Measurements from ENCODE around the gene STPG1.

STPG1 gene

GRCh38 chr1:24441996-24442668 is 28.6 kb upstream of the STPG1 start:
- H3K4me1 ChIP-seq (ENCODE audit: insufficient read depth, low read length), result no peaks in the 10 kb centered on the region
- no peak overlapping the region for H2AFZ ChIP-seq (ENCODE audit: low read depth, low read length)
- H3K9me3 ChIP-seq (ENCODE audit: low read length), result no peaks in the 10 kb centered on the region
- H3K36me3 ChIP-seq (ENCODE audit: insufficient read depth, low read length), result no peaks in the 10 kb centered on the region
- no peak overlapping the region for H3K4me3 ChIP-seq (ENCODE audit: low read length)
- H3K27me3 ChIP-seq (ENCODE audit: insufficient read depth, low read length), result no peaks in the 10 kb centered on the region

GRCh38 chr1:24441480-24441879 is 27.9 kb upstream of the STPG1 start:
- Histone ChIP-seq H3K27me3 (ENCODE audit: insufficient read depth, low read length) (no peaks in the 10 kb centered on the region), H3K36me3 (ENCODE audit: insufficient read depth, low read length) (no peaks in the 10 kb centered on the region), H3K4me3 (ENCODE audit: low read length) (no peak overlapping the region), H3K4me1 (ENCODE audit: insufficient read depth, low read length) (no peaks in the 10 kb centered on the region), H3K9me3 (ENCODE audit: low read length) (no peaks in the 10 kb centered on the region), H2AFZ (ENCODE audit: low read depth, low read length) (no peak overlapping the region)

GRCh38 chr1:24440436-24440835 is 26.9 kb upstream of the STPG1 start:
- no peak overlapping the region for H2AFZ ChIP-seq (ENCODE audit: low read depth, low read length)
- H3K4me1 ChIP-seq (ENCODE audit: insufficient read depth, low read length), result no peaks in the 10 kb centered on the region
- H3K9me3 ChIP-seq (ENCODE audit: low read length), result no peaks in the 10 kb centered on the region
- H3K27me3 ChIP-seq (ENCODE audit: insufficient read depth, low read length), result no peaks in the 10 kb centered on the region
- H3K4me3 ChIP-seq (ENCODE audit: low read length), result no peak overlapping the region
- no peaks in the 10 kb centered on the region for H3K36me3 ChIP-seq (ENCODE audit: insufficient read depth, low read length)

- no peak overlapping the region for H3K4me3 ChIP-seq (ENCODE audit: low read length)
- H3K27me3 ChIP-seq (ENCODE audit: insufficient read depth, low read length), result no peaks in the 10 kb centered on the region
- H3K36me3 ChIP-seq (ENCODE audit: insufficient read depth, low read length), result no peaks in the 10 kb centered on the region
- H3K4me1 ChIP-seq (ENCODE audit: insufficient read depth, low read length), result no peaks in the 10 kb centered on the region
- H2AFZ ChIP-seq (ENCODE audit: low read depth, low read length), result no peak overlapping the region
- no peaks in the 10 kb centered on the region for H3K9me3 ChIP-seq (ENCODE audit: low read length)
Observed at GRCh38 chr1:24438423-24438901, 24.9 kb upstream of the STPG1 start.

- no peaks in the 10 kb centered on the region for H3K9me3 ChIP-seq (ENCODE audit: low read length)
- H3K36me3 ChIP-seq (ENCODE audit: insufficient read depth, low read length), result no peaks in the 10 kb centered on the region
- no peaks in the 10 kb centered on the region for H3K4me1 ChIP-seq (ENCODE audit: insufficient read depth, low read length)
- no peak overlapping the region for H2AFZ ChIP-seq (ENCODE audit: low read depth, low read length)
- no peak overlapping the region for H3K4me3 ChIP-seq (ENCODE audit: low read length)
- H3K27me3 ChIP-seq (ENCODE audit: insufficient read depth, low read length), result no peaks in the 10 kb centered on the region
Observed at GRCh38 chr1:24437631-24438396, 24.2 kb upstream of the STPG1 start.

- no peaks in the 10 kb centered on the region for H3K27me3 ChIP-seq (ENCODE audit: insufficient read depth, low read length)
- H3K9me3 ChIP-seq (ENCODE audit: low read length), result no peaks in the 10 kb centered on the region
- no peak overlapping the region for H3K4me3 ChIP-seq (ENCODE audit: low read length)
- no peaks in the 10 kb centered on the region for H3K36me3 ChIP-seq (ENCODE audit: insufficient read depth, low read length)
- no peak overlapping the region for H2AFZ ChIP-seq (ENCODE audit: low read depth, low read length)
- no peaks in the 10 kb centered on the region for H3K4me1 ChIP-seq (ENCODE audit: insufficient read depth, low read length)
Observed at GRCh38 chr1:24435782-24436365, 22.3 kb upstream of the STPG1 start.

- H3K9me3 ChIP-seq (ENCODE audit: low read length), result no peaks in the 10 kb centered on the region
- no peaks in the 10 kb centered on the region for H3K27me3 ChIP-seq (ENCODE audit: insufficient read depth, low read length)
- no peak overlapping the region for H3K4me3 ChIP-seq (ENCODE audit: low read length)
- H3K36me3 ChIP-seq (ENCODE audit: insufficient read depth, low read length), result no peaks in the 10 kb centered on the region
- peaks cover 2% of the 10 kb centered on the region for H3K4me1 ChIP-seq (ENCODE audit: insufficient read depth, low read length)
- H2AFZ ChIP-seq (ENCODE audit: low read depth, low read length), result no peak overlapping the region
Observed at GRCh38 chr1:24427545-24427862, 13.9 kb upstream of the STPG1 start.

GRCh38 chr1:24426744-24427544 is 13.4 kb upstream of the STPG1 start:
- H3K36me3 ChIP-seq (ENCODE audit: insufficient read depth, low read length), result no peaks in the 10 kb centered on the region
- no peaks in the 10 kb centered on the region for H3K9me3 ChIP-seq (ENCODE audit: low read length)
- no peak overlapping the region for H3K4me3 ChIP-seq (ENCODE audit: low read length)
- H3K4me1 ChIP-seq (ENCODE audit: insufficient read depth, low read length), result peaks cover 2% of the 10 kb centered on the region
- no peaks in the 10 kb centered on the region for H3K27me3 ChIP-seq (ENCODE audit: insufficient read depth, low read length)
- H2AFZ ChIP-seq (ENCODE audit: low read depth, low read length), result no peak overlapping the region

- H3K4me3 ChIP-seq (ENCODE audit: low read length), result no peak overlapping the region
- no peaks in the 10 kb centered on the region for H3K27me3 ChIP-seq (ENCODE audit: insufficient read depth, low read length)
- no peaks in the 10 kb centered on the region for H3K9me3 ChIP-seq (ENCODE audit: low read length)
- H3K4me1 ChIP-seq (ENCODE audit: insufficient read depth, low read length), result peaks cover 2% of the 10 kb centered on the region
- H2AFZ ChIP-seq (ENCODE audit: low read depth, low read length), result no peak overlapping the region
- no peaks in the 10 kb centered on the region for H3K36me3 ChIP-seq (ENCODE audit: insufficient read depth, low read length)
Observed at GRCh38 chr1:24425922-24426321, 12.3 kb upstream of the STPG1 start.

- Histone ChIP-seq H3K9me3 (ENCODE audit: low read length) (no peaks in the 10 kb centered on the region), H3K4me1 (ENCODE audit: insufficient read depth, low read length) (peaks cover 2% of the 10 kb centered on the region), H3K36me3 (ENCODE audit: insufficient read depth, low read length) (no peaks in the 10 kb centered on the region), H2AFZ (ENCODE audit: low read depth, low read length) (no peak overlapping the region), H3K4me3 (ENCODE audit: low read length) (no peak overlapping the region), H3K27me3 (ENCODE audit: insufficient read depth, low read length) (no peaks in the 10 kb centered on the region)
Observed at GRCh38 chr1:24425441-24425840, 11.9 kb upstream of the STPG1 start.

- Histone ChIP-seq H3K4me1 (ENCODE audit: insufficient read depth, low read length) (peaks cover 2% of the 10 kb centered on the region), H3K36me3 (ENCODE audit: insufficient read depth, low read length) (no peaks in the 10 kb centered on the region), H2AFZ (ENCODE audit: low read depth, low read length) (no peak overlapping the region), H3K9me3 (ENCODE audit: low read length) (no peaks in the 10 kb centered on the region), H3K4me3 (ENCODE audit: low read length) (no peak overlapping the region), H3K27me3 (ENCODE audit: insufficient read depth, low read length) (no peaks in the 10 kb centered on the region)
Observed at GRCh38 chr1:24424990-24425389, 11.4 kb upstream of the STPG1 start.

GRCh38 chr1:24424207-24424606 is 10.6 kb upstream of the STPG1 start:
- no peak overlapping the region for H3K4me3 ChIP-seq (ENCODE audit: low read length)
- H3K36me3 ChIP-seq (ENCODE audit: insufficient read depth, low read length), result no peaks in the 10 kb centered on the region
- H3K27me3 ChIP-seq (ENCODE audit: insufficient read depth, low read length), result no peaks in the 10 kb centered on the region
- H2AFZ ChIP-seq (ENCODE audit: low read depth, low read length), result no peak overlapping the region
- H3K4me1 ChIP-seq (ENCODE audit: insufficient read depth, low read length), result peaks cover 2% of the 10 kb centered on the region
- H3K9me3 ChIP-seq (ENCODE audit: low read length), result no peaks in the 10 kb centered on the region

GRCh38 chr1:24421502-24421901 is 7.9 kb upstream of the STPG1 start:
- Histone ChIP-seq H2AFZ (ENCODE audit: low read depth, low read length) (no peak overlapping the region), H3K36me3 (ENCODE audit: insufficient read depth, low read length) (no peaks in the 10 kb centered on the region), H3K4me3 (ENCODE audit: low read length) (no peak overlapping the region), H3K9me3 (ENCODE audit: low read length) (no peaks in the 10 kb centered on the region), H3K27me3 (ENCODE audit: insufficient read depth, low read length) (peaks cover 3% of the 10 kb centered on the region), H3K4me1 (ENCODE audit: insufficient read depth, low read length) (peaks cover 6% of the 10 kb centered on the region)

All from neuron (in vitro differentiated cells).